ENCODE measurements around the gene SETD3. TPM values are rescaled to one million over a fixed set of nuclear protein-coding genes. Genes with fewer than 3 reads are reported as not detected.

SETD3 gene
- polyA plus RNA-seq, 1 donor (not counting 4 experiments of a cell fraction or from before 2014, with no cell fraction given) = 48.1 TPM

GRCh38 chr14:99517643-99518381 lies 37.2 kb upstream of the SETD3 start:
- no peaks in the 10 kb centered on the region for H3K27me3 ChIP-seq (ENCODE audit: control insufficient read depth, extremely low read depth, insufficient read depth, low read length)
- DNase-seq (ENCODE audit: low read depth, low spot score) = no peak
- no peak overlapping the region for H3K9ac ChIP-seq (ENCODE audit: control insufficient read depth, extremely low read depth, insufficient read depth, low read length)
- no peak overlapping the region for H3K4me2 ChIP-seq (ENCODE audit: control insufficient read depth, extremely low read depth, insufficient read depth, low read depth, low read length)
- peaks cover 5% of the 10 kb centered on the region for H4K20me1 ChIP-seq (ENCODE audit: control insufficient read depth, extremely low read depth, insufficient read depth, low read length)
- H3K79me2 ChIP-seq (ENCODE audit: control insufficient read depth, insufficient read depth, low read length) = peaks cover 18% of the 10 kb centered on the region
- no peak overlapping the region for H2AFZ ChIP-seq (ENCODE audit: control insufficient read depth, low read length)
- TF ChIP-seq EZH2 (IDR thresholded peaks at IDR 0.05; ENCODE audit: low read length) (no peak), CTCF (optimal IDR thresholded peaks at IDR 0.05 in 1 of 3, IDR thresholded peaks at IDR 0.05 in 1 of 3, conservative IDR thresholded peaks at IDR 0.05 in 1 of 3; ENCODE audit: extremely low read depth in 1 of 3, insufficient read depth in 2 of 3, low read length in 3 of 3) (no peak)
- H3K9me1 ChIP-seq (ENCODE audit: control insufficient read depth, extremely low read depth, insufficient read depth, low read length) = no peaks in the 10 kb centered on the region
- FAIRE-seq = no peak
- peaks cover 11 to 16% of the 10 kb centered on the region in 2 experiments for H3K36me3 ChIP-seq (ENCODE audit: control insufficient read depth in 2 of 2, extremely low read depth in 1 of 2, insufficient read depth in 2 of 2, low read length in 2 of 2)
- H3K4me3 ChIP-seq (ENCODE audit: control insufficient read depth in 2 of 3, extremely low read depth in 1 of 3, insufficient read depth in 2 of 3, low read depth in 1 of 3, low read length in 3 of 3) = no peak overlapping the region
- dilution Hi-C loops (cut with MboI; ENCODE audit: extremely low pct_ligation_motif_present, low sequenced_read_pairs) = no loop called here
- H3K27ac ChIP-seq (ENCODE audit: control insufficient read depth, insufficient read depth, low read length) = no peak overlapping the region
- H3K9me3 ChIP-seq (ENCODE audit: control insufficient read depth, low read depth, low read length) = no peaks in the 10 kb centered on the region
- peaks cover 4% of the 10 kb centered on the region for H3K4me1 ChIP-seq (ENCODE audit: control insufficient read depth, extremely low read depth, insufficient read depth, low read length)

GRCh38 chr14:99516871-99517642 lies 36.4 kb upstream of the SETD3 start:
- Histone ChIP-seq H3K9ac (ENCODE audit: control insufficient read depth, extremely low read depth, insufficient read depth, low read length) (no peak overlapping the region), H3K36me3 (ENCODE audit: control insufficient read depth in 2 of 2, extremely low read depth in 1 of 2, insufficient read depth in 2 of 2, low read length in 2 of 2) (peaks cover 11 to 16% of the 10 kb centered on the region in 2 experiments)
- TF ChIP-seq CTCF (optimal IDR thresholded peaks at IDR 0.05 in 1 of 3, IDR thresholded peaks at IDR 0.05 in 1 of 3, conservative IDR thresholded peaks at IDR 0.05 in 1 of 3; ENCODE audit: extremely low read depth in 1 of 3, insufficient read depth in 2 of 3, low read length in 3 of 3) = no peak
- TF ChIP-seq EZH2 (IDR thresholded peaks at IDR 0.05; ENCODE audit: low read length) = no peak

More at GRCh38 chr14:99516871-99517642, 36.4 kb upstream of the SETD3 start:
- Histone ChIP-seq H3K27me3 (ENCODE audit: control insufficient read depth, extremely low read depth, insufficient read depth, low read length) (no peaks in the 10 kb centered on the region), H3K27ac (ENCODE audit: control insufficient read depth, insufficient read depth, low read length) (no peak overlapping the region), H3K9me1 (ENCODE audit: control insufficient read depth, extremely low read depth, insufficient read depth, low read length) (no peaks in the 10 kb centered on the region), H3K79me2 (ENCODE audit: control insufficient read depth, insufficient read depth, low read length) (peaks cover 17% of the 10 kb centered on the region), H4K20me1 (ENCODE audit: control insufficient read depth, extremely low read depth, insufficient read depth, low read length) (peaks cover 5% of the 10 kb centered on the region), H3K9me3 (ENCODE audit: control insufficient read depth, low read depth, low read length) (no peaks in the 10 kb centered on the region), H2AFZ (ENCODE audit: control insufficient read depth, low read length) (no peak overlapping the region), H3K4me2 (ENCODE audit: control insufficient read depth, extremely low read depth, insufficient read depth, low read depth, low read length) (no peak overlapping the region), H3K4me1 (ENCODE audit: control insufficient read depth, extremely low read depth, insufficient read depth, low read length) (no peaks in the 10 kb centered on the region), H3K4me3 (ENCODE audit: control insufficient read depth in 2 of 3, extremely low read depth in 1 of 3, insufficient read depth in 2 of 3, low read depth in 1 of 3, low read length in 3 of 3) (no peak overlapping the region)
- dilution Hi-C loops (cut with MboI; ENCODE audit: extremely low pct_ligation_motif_present, low sequenced_read_pairs) = no loop called here
- no peak for DNase-seq (ENCODE audit: low read depth, low spot score)
- FAIRE-seq = no peak

Measured in keratinocyte (primary cell).